HG03575 (cell line): ENCODE results near the gene MAP1LC3B.

Experiments used
- ATAC-seq: cut with Tn5 transposase; IDR thresholded peaks from one replicate; pipeline ENCODE4 v1.9.1; 2021; ENCODE audit not compliant: unreplicated experiment, insufficient number of reproducible peaks, low FRiP score; ENCODE audit errors: extremely low read depth

The MAP1LC3B gene

DNA sequence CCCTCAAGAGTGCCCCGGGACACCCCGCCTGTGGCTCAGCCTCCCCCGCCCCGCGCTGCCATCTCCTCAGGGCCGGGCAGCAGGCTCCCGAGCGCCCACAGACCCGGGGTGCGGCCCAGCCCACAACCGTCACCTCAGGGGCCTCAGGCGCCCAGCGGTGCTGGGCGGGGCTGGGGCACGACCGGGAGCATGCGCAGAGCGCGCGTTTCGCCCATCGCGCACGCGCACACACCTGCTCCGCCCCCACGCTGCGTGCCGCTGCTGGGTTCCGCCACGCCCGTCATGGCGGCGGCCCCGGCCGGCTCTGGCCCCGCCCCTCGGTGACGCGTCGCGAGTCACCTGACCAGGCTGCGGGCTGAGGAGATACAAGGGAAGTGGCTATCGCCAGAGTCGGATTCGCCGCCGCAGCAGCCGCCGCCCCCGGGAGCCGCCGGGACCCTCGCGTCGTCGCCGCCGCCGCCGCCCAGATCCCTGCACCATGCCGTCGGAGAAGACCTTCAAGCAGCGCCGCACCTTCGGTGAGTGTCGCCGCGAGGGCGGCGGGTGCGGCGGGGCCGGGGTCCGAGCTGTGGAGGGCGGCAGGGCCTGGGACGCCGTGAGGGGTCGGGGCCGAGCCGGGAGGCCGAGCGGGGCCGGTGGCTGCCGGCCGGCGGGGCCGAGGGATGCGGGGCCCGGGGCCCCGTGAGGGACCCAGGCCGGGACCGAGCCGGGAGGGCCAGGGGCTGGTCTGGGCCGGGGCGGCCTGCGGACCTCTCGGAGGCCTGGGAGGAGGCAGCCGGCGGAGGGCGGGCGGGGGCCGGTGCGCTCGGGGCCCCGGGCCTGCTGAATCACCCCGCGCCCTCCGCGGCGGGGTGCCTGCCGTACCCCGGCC lies at the start of gene MAP1LC3B:
Gene MAP1LC3B (plus strand): TSS at position 387 of the 871 bp plus-strand sequence. CDS start 92 bp downstream, at position 479.
- ATAC-seq: no peak

DNA sequence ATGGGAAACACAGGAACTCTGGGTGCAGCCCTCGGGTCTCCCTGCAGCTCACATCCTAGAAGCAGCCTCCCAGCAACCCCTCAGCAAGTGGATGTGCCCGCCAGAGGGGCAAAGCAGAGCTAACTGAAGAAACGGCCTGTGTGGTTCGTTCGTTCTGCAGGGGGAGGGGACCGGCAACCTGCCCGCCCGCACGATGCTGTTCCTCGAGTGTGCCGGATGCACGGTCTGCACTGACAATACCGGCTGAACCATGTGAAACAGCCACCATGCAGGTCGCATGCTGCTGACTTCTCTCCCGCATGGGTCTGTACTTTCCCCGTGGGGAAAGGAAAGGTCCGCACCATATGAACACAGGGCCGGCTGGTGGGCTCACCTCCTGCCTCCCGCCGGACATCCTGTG lies 49.6 kb upstream of the MAP1LC3B start:
- no peak for ATAC-seq

- ATAC-seq: no peak
Measured at GRCh38 chr16:87342978-87343752, 49.0 kb upstream of the MAP1LC3B start.

DNA sequence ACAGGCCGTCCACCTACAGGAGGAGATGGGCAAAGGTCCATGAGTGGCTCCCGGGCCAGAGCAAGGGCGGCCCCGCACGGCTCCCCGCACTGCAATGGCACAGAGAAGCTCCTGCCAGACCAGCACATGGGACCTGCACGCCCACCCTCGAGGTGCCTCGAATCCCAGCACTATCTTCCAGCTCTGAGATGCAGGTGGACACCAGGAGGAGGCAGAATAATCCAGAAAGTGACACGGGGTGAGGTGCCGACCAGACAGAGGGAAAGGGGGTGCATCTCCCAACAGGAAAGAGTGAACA lies 48.4 kb upstream of the MAP1LC3B start:
- ATAC-seq: no peak

DNA sequence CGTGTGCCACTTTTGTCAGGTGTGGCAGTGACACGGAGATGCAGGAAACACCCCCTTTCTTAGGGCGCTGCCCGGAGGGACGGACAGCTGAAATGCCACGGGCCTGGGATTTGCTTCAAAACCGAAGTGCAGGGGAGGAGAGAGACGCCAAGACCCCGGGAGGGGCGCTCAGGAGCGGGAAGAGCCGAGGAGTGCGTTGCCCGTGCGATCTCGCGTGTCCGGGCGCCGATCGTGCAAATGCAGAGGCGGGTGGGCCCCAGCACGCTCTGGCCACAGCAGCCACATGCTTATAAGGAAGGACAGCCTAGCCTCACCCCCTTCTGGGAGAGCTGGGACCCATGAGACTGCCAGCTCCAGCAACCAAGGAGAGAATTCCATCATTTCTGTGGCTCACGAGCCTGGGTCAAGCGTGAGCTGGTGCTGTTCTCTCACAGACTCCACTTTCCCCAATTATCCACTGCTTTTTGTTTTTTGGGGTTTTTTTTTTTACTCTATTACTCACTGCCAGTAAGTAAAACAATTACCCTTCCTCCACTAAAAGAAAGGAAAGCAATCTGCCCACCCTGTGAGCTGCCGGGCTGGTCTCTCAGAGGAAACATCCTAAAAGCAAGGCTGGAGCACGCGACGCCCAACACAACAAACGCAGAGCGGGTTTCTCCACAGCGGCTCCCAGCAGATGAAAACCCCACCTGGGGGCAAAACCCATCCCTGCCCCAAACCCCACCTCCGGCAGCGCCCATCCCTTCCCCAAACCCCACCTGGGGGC lies 47.8 kb upstream of the MAP1LC3B start:
- ATAC-seq: no peak

DNA sequence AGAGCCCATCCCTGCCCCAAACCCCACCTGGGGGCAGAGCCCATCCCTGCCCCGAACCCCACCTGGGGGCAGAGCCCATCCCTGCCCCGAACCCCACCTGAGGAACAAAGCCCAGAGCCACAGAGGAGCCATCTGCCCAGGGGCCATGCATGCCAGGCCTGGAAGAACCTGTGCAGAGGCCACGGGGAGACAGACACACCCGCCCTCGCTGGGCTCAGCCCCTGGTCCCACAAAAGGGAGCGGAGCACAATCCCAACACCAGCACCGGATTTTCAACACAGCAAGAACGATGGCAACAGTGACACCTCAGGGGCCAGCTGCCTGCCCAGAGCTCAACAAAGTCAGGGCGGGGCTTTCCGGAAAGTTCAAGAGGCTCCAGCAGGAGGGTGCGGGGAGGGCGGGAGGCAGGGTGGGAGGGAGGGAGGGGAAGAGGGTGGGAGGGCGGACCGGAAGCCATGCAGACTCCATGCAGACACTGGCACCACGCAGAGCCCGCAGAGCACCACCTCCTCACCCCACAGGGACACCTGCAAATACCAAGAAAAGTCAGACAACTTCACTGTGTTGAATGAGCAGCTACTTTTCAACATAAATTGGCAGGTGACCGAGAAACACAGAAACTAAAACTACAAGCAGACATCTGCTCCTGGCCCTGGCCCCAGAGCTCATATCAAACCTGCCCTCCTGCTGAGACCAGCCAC lies 47.1 kb upstream of the MAP1LC3B start:
- ATAC-seq: no peak

DNA sequence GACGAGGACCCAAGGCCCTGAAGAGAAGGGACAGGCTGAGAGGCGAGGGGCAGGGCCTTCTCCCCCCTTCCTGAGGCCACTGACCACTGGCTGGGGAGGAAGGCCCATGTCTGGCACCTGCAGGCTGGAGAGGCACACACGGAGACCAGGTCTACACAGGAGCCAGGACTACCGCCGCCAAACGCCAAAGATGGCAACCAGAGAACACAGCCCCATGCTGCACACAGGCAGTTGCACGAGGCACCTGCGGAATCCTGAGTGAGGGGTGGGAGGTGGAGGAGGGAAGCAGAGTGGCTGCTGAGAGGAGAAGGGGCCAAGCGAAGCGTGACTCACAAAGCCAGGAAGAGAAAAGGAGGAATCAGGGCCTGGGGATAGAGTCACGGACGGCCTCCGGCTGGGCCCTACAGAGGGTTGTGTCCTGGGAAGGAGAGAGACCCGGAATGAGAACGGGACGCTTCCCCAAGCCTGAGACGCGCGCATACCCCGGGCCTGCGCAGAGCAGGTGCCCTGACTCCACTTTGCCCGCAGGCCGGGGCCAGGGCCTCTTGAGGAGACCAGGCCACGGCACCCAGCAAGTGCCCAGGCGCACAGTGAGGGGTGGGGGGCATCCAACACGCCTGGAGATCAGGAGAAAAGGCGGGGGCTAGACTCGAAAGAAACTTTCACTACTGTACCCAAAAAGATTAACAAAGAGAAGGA lies 46.3 kb upstream of the MAP1LC3B start:
- ATAC-seq: no peak

GRCh38 chr16:87346517-87347060 lies 45.5 kb upstream of the MAP1LC3B start:
- no peak for ATAC-seq

GRCh38 chr16:87347932-87348615 lies 44.1 kb upstream of the MAP1LC3B start:
- ATAC-seq: no peak

DNA sequence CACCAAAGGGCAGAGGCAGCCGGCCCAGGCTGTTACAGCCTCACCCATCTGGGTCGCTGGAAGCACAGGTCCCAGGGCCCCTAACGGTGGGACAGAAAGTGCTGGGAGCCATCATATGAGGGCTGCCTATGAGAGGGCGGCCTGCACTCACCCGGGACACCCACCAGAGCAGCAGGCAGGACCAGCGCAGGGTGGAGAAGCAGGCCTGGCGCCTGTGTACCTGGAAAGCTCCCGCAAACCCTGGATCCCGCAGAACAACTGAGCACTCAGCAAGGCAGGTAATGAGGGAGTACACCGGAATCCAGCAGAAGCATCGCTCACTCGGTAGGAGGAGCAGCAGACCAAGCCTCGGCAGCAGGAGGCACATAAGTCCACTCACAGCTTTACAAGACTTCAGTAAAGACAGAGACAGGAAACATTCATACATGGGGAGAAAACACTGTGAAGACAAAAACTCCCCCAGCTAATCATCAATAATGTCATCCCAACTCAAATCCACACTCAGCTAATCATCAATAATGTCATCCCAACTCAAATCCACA lies 43.4 kb upstream of the MAP1LC3B start:
- ATAC-seq: no peak

DNA sequence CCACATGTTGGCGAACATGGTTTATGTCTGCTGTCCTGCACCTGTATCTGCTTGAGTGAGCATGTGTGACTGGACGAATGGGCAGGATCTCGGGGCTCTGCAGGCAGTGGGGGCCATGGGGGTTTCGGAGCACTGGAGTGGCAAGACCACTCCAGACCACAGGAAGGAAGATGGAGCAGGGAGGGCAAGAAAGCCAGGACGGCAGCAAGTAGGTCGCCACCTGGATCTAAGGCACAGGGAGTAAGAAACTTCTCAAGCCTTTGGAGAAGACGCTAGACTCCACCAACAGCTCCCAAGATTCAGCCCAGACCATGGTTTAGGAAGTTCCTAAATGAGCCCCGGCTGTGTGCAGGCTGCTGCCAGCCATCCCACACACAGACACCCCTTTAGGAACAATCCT lies 42.1 kb upstream of the MAP1LC3B start:
- no peak for ATAC-seq

GRCh38 chr16:87350681-87351319 lies 41.3 kb upstream of the MAP1LC3B start:
- ATAC-seq: no peak

DNA sequence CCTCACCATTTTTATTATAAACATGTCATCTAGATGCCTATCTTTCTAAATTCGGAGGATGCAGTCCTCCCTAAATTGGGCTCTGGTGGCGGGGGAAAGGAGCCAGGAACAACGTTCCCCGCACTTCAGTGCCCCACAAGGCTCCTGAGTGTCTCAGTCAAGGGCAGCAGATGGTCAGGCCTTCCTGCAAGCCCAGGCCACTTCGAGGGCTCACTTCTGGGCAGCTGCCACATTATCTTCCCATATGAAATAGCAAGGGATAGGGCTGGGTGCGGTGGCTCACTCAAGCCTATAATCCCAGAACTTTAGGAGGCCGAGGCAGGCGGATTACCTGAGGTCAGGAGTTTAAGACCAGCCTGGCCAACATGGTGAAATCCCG lies 40.8 kb upstream of the MAP1LC3B start:
- ATAC-seq: no peak

DNA sequence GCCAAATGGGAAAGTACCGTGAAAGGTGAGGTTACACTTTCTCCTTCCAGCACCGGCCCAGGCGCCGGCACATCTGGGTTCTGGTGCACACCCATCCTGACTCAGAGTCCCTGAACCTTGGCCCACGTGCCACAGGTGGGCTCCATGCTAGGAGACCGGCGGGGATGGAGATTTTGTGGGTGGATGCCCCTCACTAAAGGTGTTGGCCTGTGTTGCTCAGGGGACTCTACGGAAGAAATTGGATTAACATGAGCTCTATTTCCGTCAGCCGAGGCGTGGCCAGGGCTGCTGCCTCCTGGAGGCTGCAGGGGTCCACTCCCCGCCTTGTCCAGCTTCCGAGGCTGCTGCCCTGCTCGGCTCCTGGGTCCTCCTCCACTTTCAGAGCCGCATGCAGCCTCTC lies 39.3 kb upstream of the MAP1LC3B start:
- no peak for ATAC-seq

GRCh38 chr16:87353613-87354012 lies 38.5 kb upstream of the MAP1LC3B start:
- no peak for ATAC-seq

DNA sequence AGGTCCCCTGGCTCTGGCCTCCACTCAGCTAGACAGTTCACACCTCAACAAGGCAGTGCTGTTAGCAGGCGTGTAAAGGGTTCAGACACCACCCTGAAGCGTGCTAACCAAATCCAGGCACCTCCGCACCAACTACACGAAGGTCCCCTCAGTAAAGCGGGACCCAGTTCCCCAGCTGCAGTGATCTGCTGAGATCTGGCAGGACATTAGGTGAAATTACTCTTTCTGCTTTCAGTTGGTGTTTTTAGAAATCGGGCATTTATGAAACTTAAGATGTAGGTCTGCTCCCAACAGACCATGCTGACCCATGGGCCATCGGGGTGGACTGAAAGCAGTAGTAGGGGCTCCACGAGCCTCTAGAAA lies 35.7 kb upstream of the MAP1LC3B start:
- no peak for ATAC-seq

- ATAC-seq: no peak
Measured at GRCh38 chr16:87358250-87358649, 33.9 kb upstream of the MAP1LC3B start.
